Lung (tissue), 12 donors: ENCODE results near the gene VEZT. TPM values are rescaled to one million over a fixed set of nuclear protein-coding genes. Genes with fewer than 3 reads are reported as not detected.

Experiments used
- ATAC-seq: fragments of 200-7000 bp; cut with Tn5 transposase; one replicate; pipeline ENCODE4 v1.9.1; 2020; ENCODE audit warnings: moderate number of reproducible peaks; ENCODE audit not compliant: insufficient read depth, low FRiP score
- DNase-seq, 3 donors: peaks; one replicate each; pipeline ENCODE4 v3.0.0-alpha.2; 2013 to 2017
- H3K27ac ChIP-seq, 2 donors: one replicate each; pipeline ENCODE4 v1.5.1; 2013; ENCODE audit warnings: mild to moderate bottlenecking in 2 of 2, moderate library complexity in 2 of 2, control low read depth in 1 of 2, inconsistent platforms in 1 of 2, low read depth in 1 of 2, low read length in 1 of 2
- H3K27me3 ChIP-seq, 3 donors: one replicate each; pipeline ENCODE4 v1.5.1; 2013; ENCODE audit warnings: low read length in 2 of 3; ENCODE audit not compliant: control insufficient read depth in 3 of 3, insufficient read depth in 3 of 3
- H3K36me3 ChIP-seq, 4 donors: one replicate each; pipeline ENCODE4 v1.5.1; 2013; ENCODE audit warnings: low read length in 4 of 4, mild to moderate bottlenecking in 1 of 4, moderate library complexity in 1 of 4; ENCODE audit not compliant: control insufficient read depth in 4 of 4, insufficient read depth in 4 of 4
- H3K4me1 ChIP-seq, 5 donors: one replicate each; pipeline ENCODE4 v1.5.1; 2013; ENCODE audit warnings: low read length in 5 of 5, mild to moderate bottlenecking in 2 of 5, moderate library complexity in 1 of 5; ENCODE audit not compliant: control insufficient read depth in 5 of 5, insufficient read depth in 5 of 5
- H3K4me3 ChIP-seq: one replicate; pipeline ENCODE4 v1.5.1; 2013; ENCODE audit warnings: mild to moderate bottlenecking, control low read depth, moderate library complexity
- H3K9ac ChIP-seq, 2 donors: one replicate each; pipeline ENCODE4 v1.5.1; 2013; ENCODE audit warnings: low read length in 2 of 2, control low read depth in 1 of 2; ENCODE audit not compliant: insufficient read depth in 1 of 2
- H3K9me3 ChIP-seq, 4 donors: one replicate each; pipeline ENCODE4 v1.5.1; 2013; ENCODE audit warnings: low read length in 3 of 4, mild to moderate bottlenecking in 1 of 4, moderate library complexity in 1 of 4; ENCODE audit not compliant: control insufficient read depth in 4 of 4, insufficient read depth in 3 of 4
- WGBS, 2 donors: extraction: QIAGEN DNeasy Blood & Tissue Kit; methylation state at CpG; one replicate each; pipeline ENCODE4 v1.1.7; 2013; 5-methylcytosine and 5-hydroxymethylcytosine counted together
- polyA plus RNA-seq, 2 donors: library from polyadenylated mRNA; stranded (reverse); fragments of 200-250 nt; gene quantifications; one replicate each; pipeline ENCODE4 v1.2.1, GENCODE V29; 2013
- total RNA-seq, 2 donors: library from RNA; depleted of rRNA in 1 of 2; stranded (reverse); fragments of >200 nt in 1 of 2; gene quantifications; one replicate each; pipeline ENCODE4 v1.2.1, GENCODE V29; 2014 to 2021
- TF ChIP-seq, protein P1 (sequence below): IDR thresholded peaks from 2 replicates; pipeline ENCODE4 v1.5.1; 2012; ENCODE audit warnings: mild to moderate bottlenecking; ENCODE audit errors: control extremely low read depth, extremely low read depth
- donor health status: control.
- donor health status: control.
- donor health status: Bipolar disorder and iron deficiency.
- donor health status: healthy.
- donor health status: DM: yes; HTN: yes; CAD: no.

VEZT gene
- total and polyA plus RNA-seq, 4 donors = 28.6 to 144 (median 47.3) TPM

DNA sequence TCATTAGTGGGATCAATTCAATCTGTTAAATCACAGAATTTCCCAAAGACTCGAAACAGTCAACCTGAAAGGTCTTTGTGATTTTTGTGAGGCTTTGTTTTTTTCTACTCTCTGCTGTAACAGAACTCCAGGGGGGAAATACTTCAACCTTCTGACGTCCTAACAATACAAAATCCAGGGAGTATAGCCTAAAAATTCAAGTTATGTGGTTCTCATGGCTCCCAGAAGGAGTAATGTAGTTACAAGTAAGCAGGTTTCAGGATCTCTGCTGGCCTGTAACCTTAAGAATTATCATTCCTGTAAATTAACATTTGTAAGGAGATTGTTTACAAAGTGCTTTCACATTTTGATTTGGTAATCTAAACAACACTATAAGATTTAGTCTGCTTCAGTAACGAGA is 39.9 kb downstream of the VEZT start:
- no peaks in the 10 kb centered on the region for H3K9me3 ChIP-seq
- peaks cover under 1 to 17% (median 11%) of the 10 kb centered on the region in 4 donors for H3K36me3 ChIP-seq
- WGBS, 2 donors = 73 to 86% methylated on average over 3 of the region's 3 CpGs
- no peaks in the 10 kb centered on the region for H3K27me3 ChIP-seq
- ATAC-seq (no peak), DNase-seq (no peak)
- no peak overlapping the region for H3K4me3 ChIP-seq
- TF ChIP-seq, protein P1, sequence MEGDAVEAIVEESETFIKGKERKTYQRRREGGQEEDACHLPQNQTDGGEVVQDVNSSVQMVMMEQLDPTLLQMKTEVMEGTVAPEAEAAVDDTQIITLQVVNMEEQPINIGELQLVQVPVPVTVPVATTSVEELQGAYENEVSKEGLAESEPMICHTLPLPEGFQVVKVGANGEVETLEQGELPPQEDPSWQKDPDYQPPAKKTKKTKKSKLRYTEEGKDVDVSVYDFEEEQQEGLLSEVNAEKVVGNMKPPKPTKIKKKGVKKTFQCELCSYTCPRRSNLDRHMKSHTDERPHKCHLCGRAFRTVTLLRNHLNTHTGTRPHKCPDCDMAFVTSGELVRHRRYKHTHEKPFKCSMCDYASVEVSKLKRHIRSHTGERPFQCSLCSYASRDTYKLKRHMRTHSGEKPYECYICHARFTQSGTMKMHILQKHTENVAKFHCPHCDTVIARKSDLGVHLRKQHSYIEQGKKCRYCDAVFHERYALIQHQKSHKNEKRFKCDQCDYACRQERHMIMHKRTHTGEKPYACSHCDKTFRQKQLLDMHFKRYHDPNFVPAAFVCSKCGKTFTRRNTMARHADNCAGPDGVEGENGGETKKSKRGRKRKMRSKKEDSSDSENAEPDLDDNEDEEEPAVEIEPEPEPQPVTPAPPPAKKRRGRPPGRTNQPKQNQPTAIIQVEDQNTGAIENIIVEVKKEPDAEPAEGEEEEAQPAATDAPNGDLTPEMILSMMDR = no peak
- peaks cover 0 to 4% (median 0%) of the 10 kb centered on the region in 5 donors for H3K4me1 ChIP-seq
- no peak overlapping the region for H3K9ac ChIP-seq
- H3K27ac ChIP-seq = no peak overlapping the region

DNA sequence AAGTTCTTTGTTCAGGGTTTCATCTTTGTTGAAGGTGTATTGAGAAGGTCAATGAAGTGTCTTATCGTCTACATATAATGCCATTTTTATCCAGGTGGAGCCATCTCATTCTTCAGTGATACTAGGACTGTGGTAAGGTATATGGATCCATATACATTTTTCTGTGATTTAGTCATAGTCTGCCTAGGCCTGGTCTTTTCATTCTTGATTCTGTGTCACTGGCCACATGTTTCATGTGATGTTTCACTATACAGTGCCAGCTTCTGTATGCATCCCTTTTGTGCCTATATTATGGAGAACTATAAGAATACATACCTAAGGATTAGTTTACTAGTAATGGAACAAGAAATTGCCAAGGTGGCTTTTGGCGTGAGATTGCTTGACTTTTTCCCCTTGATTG is 40.5 kb downstream of the VEZT start:
- no peak for ATAC-seq
- TF ChIP-seq, protein P1 = no peak
- no peak overlapping the region for H3K27ac ChIP-seq
- peaks cover 0 to 4% (median 0%) of the 10 kb centered on the region in 5 donors for H3K4me1 ChIP-seq
- DNase-seq = no peak
- no peaks in the 10 kb centered on the region for H3K9me3 ChIP-seq
- peaks cover 6 to 22% (median 11%) of the 10 kb centered on the region in 4 donors for H3K36me3 ChIP-seq
- no peaks in the 10 kb centered on the region for H3K27me3 ChIP-seq
- no peak overlapping the region for H3K9ac ChIP-seq
- H3K4me3 ChIP-seq = no peak overlapping the region
- WGBS, 2 donors = 99 to 100% methylated on average over 2 of the region's 2 CpGs

- H3K4me3 ChIP-seq = no peak overlapping the region
- H3K27me3 ChIP-seq = no peaks in the 10 kb centered on the region
- DNase-seq = no peak
- TF ChIP-seq, protein P1 = no peak
- WGBS, 2 donors = 82 to 84% methylated on average over 2 of the region's 2 CpGs
- no peak overlapping the region for H3K9ac ChIP-seq
- no peak for ATAC-seq
- peaks cover 0 to 4% (median 0%) of the 10 kb centered on the region in 5 donors for H3K4me1 ChIP-seq
- H3K9me3 ChIP-seq = no peaks in the 10 kb centered on the region
- peaks cover 10 to 23% (median 13%) of the 10 kb centered on the region in 4 donors for H3K36me3 ChIP-seq
- no peak overlapping the region for H3K27ac ChIP-seq
Observed at GRCh38 chr12:95258803-95259202, 41.2 kb downstream of the VEZT start.

- no peaks in the 10 kb centered on the region for H3K9me3 ChIP-seq
- H3K27me3 ChIP-seq = no peaks in the 10 kb centered on the region
- no peak overlapping the region for H3K9ac ChIP-seq
- peaks cover 0 to 4% (median 0%) of the 10 kb centered on the region in 5 donors for H3K4me1 ChIP-seq
- TF ChIP-seq, protein P1 = no peak
- peaks cover 10 to 23% (median 12%) of the 10 kb centered on the region in 4 donors for H3K36me3 ChIP-seq
- WGBS, 2 donors = 64 to 88% methylated on average over 1 of the region's 1 CpG
- no peak overlapping the region for H3K4me3 ChIP-seq
- ATAC-seq (no peak), DNase-seq (no peak)
- no peak overlapping the region for H3K27ac ChIP-seq
Observed at GRCh38 chr12:95259368-95259767, 41.8 kb downstream of the VEZT start.
